ENCODE data around the gene PAFAH1B1.

DNA sequence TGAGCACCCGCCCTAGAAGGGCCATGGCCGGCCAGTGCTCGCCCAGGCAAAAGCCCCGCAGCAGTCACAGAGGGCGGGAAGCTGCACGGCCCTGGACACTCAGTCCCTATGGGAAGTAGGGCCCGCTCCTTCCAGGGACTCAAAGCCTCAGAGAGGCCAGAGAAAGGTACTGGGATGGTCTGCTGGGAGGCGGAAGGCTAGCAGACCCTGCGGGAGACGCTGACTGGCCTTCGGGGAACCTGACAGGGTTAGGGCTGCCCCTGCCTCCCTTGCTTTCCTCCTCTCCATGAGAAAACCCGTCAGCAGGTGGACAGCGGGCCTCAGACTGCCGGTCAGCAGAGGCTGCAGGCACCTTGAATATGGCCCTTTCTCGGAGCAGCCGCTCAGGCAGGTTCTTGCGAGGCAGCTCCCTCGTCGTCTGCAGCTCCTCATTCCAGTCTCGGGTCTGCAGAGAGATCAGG lies 106.6 kb downstream of the PAFAH1B1 start:
- TF ChIP-seq EP300 (IDR thresholded peaks at IDR 0.05; ENCODE audit: low read depth) (no peak), POLR2A (IDR thresholded peaks at IDR 0.05) (no peak)
- TF ChIP-seq, protein P1, sequence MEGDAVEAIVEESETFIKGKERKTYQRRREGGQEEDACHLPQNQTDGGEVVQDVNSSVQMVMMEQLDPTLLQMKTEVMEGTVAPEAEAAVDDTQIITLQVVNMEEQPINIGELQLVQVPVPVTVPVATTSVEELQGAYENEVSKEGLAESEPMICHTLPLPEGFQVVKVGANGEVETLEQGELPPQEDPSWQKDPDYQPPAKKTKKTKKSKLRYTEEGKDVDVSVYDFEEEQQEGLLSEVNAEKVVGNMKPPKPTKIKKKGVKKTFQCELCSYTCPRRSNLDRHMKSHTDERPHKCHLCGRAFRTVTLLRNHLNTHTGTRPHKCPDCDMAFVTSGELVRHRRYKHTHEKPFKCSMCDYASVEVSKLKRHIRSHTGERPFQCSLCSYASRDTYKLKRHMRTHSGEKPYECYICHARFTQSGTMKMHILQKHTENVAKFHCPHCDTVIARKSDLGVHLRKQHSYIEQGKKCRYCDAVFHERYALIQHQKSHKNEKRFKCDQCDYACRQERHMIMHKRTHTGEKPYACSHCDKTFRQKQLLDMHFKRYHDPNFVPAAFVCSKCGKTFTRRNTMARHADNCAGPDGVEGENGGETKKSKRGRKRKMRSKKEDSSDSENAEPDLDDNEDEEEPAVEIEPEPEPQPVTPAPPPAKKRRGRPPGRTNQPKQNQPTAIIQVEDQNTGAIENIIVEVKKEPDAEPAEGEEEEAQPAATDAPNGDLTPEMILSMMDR (IDR thresholded peaks at IDR 0.05): no peak

Measured in transverse colon (tissue), 3 donors.